ENCODE results near the gene CDH4.

The CDH4 gene

GRCh38 chr20:61330441-61330840, 78.4 kb downstream of the CDH4 start:
- DNase-seq, result no peak

- no peak for DNase-seq
These were observed 79.5 kb downstream of the CDH4 start for GRCh38 chr20:61331543-61331942.

GRCh38 chr20:61332016-61332975, 80.2 kb downstream of the CDH4 start:
- no peak for DNase-seq

DNA sequence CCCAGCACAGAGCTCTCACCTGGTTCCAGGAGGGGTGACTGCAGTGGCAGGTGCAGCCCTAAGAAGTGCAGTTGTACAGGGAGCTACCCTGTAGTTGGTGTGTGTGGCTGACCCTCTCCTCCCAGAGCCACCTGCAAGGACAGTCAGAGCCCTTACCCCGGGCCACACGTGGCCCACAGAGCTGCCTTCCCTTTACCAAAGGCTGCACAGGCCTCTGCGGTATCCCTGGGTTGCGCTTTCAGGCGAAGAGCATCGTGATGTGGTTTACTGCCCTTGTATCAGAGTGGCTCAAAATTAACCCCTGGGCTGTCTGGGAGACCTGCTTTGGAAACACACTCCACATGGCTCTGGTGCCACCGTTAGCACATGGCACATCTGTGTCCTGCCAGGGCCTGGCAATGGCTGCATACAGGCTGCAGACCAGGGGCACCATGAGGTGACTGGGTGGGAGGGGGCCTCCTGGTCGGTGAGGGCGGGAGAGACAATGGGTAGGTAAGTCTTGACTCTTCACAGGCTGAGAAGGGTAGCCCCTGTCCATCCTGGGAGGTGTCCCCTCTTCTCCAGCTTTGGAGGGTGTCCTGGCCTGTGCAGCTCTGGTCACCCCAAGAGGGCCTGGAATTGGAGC, 81.5 kb downstream of the CDH4 start:
- DNase-seq, result no peak

DNA sequence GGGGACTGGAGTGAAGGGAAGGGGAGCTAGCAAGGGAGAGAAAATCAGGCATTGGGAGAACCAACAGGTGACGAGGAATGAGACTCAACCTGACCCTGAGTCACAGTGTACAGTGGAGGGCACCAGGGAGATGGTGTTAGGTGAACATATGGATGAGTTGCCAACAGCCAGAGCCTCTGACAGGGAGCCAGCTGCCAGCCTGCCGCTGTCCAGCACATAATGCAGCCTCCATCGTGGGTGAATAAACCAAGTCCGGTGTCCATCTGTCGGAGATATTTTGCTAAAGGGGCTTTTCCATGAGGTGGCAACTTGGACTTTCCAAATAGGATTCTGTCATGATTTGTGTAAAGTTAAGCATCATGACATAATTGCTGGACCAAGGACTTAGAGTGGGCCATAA, 88.1 kb downstream of the CDH4 start:
- no peak for DNase-seq

DNA sequence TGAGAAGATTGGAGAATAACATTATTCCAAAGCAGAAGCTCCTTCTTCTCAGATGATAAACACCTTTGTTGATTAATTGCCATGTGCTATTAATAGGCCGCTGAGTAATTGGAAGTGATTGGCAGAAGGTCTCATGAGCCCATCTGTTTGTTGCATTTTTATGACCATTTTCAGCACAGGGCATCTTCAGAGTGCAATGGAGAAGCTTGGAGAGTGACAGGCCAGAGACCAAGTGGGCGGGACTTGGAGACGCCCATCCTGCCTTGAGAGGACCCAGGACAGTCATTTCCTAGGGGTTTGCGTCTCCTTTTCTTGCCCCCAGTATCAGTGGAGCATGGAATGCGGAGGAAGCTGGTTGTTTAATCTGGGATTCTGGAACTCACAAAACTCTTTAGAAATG, 89.5 kb downstream of the CDH4 start:
- DNase-seq, result no peak

DNA sequence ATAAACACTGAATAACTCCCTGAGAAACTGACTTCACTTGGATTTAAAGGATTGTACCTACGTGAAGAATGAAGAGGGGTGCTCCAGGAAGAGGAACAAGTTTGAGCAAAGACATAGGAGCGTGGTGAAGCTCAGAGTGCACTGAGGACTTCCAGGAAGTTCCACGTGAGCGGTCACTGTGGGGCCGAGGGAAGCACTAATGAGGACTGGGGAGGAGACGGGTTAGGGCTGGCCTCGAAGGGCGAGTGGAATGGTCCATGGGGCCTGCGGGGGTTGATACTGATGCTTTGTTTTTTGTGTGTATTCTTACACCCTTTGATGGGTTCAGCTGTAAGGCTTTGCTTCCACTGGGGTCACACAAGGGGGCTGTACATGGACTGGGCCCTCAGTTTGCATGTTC, 91.9 kb downstream of the CDH4 start:
- no peak for DNase-seq

GRCh38 chr20:61345656-61346055, 93.6 kb downstream of the CDH4 start:
- no peak for DNase-seq

DNA sequence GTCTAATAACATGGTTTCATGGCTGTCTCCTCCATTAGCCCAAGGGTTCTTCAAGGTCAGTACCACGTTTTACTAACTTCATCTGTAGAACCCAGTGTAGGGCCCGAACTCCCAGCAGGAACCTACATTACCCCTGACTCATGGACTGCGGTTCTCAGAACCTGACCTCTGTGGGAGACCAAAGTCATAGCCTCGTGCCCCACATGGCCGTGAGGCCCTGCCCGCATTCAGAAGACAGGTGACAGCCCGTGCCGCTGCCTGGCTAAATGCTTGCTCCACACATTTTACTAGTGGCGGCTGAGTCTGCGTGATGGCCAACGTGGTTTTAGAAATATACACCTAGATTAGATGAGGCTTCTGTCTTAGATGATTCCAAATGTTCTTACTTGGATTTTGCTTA, 94.9 kb downstream of the CDH4 start:
- DNase-seq, result no peak

DNA sequence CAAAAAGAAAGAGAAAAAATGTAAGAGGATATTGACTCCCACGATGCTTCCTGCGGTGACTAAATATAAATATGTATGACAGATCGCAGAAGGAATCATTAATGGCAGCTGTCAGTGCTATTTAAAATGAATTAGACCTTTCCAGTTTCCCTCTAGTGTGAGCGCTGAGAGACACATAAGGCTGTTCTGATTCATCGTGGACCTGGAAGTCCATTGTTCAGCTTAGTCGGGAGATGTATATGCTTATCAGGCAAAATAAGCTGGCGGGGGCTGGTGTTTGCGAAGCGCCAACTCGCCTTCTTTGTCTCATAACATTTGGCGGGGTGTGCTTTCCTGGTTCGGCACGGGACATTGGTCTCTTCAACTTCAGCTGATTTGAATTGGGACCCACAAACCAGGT, 95.4 kb downstream of the CDH4 start:
- peak; percentile 9 for DNase-seq

GRCh38 chr20:61349447-61350165, 97.5 kb downstream of the CDH4 start:
- DNase-seq, result no peak

- DNase-seq, result no peak
These were observed 98.6 kb downstream of the CDH4 start for GRCh38 chr20:61350500-61351250.

- no peak for DNase-seq
These were observed 100.5 kb downstream of the CDH4 start for GRCh38 chr20:61352346-61353260.

DNA sequence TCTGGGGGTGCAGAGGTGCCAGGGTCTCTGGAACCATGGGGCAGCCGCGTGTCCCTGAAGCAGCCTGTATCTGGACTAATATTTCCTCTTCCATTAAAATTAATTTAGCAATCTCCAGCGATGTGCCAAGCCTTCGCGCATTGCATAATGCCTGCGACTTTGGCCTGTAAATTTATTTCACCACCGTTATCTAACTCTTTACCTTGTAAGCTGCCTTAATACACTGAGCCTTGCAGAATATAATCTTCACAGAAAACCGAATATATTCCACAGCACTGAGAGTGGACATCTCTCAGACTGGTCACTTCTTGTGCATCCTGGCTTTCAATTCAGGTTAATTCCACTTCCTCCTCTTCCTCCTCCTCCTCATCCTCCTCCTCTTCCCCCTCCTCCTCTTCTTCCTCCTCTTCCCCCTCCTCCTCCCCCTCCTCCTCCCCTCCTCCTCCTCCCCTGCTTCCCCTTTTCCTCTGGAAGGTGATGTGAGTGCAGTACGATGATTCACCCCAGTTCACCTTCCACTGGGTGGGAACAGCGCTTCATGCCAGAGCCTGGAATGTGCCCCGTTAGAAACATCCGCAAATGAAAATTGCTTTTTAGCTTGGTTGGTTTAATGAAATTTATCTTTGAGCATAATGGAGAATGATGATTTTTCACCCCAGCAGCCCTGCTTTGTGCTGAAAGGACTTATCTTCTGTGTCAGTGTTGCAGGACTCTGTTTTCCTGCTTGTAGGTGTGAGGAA, 101.4 kb downstream of the CDH4 start:
- DNase-seq, result no peak

DNA sequence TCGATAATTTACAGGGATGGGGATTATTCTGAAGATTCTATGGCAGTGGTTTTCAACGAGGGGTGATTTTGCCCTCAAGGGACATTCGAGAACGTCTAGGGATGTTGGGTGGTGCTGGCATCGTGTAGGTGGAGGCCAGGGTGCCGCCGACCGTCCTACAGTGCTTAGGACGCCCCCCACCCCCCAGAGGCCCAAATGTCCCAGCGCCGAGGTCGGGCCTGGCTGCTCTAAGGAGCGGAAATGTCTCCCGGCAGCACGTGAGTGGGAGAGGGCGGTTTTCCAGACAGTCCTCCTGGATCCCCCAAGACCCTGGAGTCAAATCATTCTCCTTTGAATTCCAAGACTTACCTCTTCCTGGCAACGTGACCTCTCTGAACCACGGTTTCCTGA, 101.9 kb downstream of the CDH4 start:
- no peak for DNase-seq

DNA sequence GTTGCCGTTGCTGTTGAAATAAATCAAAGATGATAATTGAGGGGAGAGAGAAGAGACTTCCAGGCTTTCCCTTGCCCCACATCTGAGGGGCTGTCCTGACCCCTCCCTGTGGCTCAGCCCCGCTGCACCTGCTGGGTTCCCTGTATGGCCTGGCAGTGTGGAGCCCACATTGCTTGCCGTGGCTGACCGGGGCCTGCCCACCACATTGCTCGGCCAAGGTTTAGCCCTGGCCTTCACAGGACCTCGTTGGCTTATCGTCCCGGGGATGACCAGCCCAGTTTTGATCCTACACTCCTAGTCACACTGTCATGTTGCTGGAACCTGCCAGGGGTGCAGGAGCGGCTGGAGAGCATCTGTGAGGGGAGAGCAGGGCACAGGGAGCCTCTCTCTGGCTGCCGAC, 102.4 kb downstream of the CDH4 start:
- no peak for DNase-seq

- no peak for DNase-seq
These were observed 102.9 kb downstream of the CDH4 start for GRCh38 chr20:61354901-61355495.

GRCh38 chr20:61355585-61355984, 103.5 kb downstream of the CDH4 start:
- no peak for DNase-seq

DNA sequence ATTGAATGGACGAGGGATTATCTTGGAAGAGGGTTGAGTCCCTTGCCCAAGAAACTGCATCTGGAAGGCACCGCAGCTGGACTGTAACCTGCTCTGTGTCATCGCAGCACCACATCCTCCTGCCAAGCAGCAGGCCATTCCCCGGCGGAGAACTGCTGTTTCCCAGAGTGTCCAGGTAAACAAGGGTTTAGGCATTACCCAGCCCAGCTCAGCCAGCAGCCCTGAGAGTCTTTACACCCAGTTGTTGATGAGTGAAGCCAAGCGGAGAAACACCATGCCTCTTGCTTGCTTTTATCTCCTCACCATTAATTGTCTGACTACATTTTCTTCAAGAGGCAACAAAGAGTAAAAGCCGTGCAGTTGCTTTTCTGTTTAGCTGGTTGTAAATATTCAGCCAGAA, 104.1 kb downstream of the CDH4 start:
- DNase-seq, result no peak

DNA sequence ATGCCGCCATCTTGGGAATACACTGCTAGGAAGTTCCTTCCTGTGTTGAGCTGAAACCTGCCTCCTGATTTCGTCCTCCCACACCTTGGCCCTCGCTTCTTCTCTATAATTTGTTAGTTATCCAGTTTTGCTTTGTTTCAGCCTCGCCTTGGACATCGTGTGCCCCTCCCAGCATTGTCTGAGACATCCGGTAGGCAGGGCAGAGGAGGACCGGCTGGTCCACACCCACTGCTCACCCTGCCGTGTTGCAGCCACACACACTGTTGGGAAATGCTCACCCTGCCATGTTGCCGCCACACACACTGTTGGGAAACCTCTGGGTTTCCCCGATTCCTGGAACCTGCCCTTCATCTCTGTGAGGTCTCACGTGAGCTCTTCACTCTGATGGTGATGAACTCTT, 105.1 kb downstream of the CDH4 start:
- DNase-seq, result no peak

Data from fibroblast of skin of scalp (primary cell).